GM12801 (cell line): ENCODE data around the gene SLC36A4.

Experiments
- CTCF ChIP-seq: IDR thresholded peaks from one replicate; pipeline ENCODE4 v1.5.1; 2011; ENCODE audit warnings: control low read depth; ENCODE audit not compliant: insufficient read length; ENCODE audit errors: extremely low read depth

The SLC36A4 gene

GRCh38 chr11:93160808-93161207 is 37.0 kb downstream of the SLC36A4 start:
- no peak for TF ChIP-seq CTCF

GRCh38 chr11:93160156-93160555 is 37.6 kb downstream of the SLC36A4 start:
- TF ChIP-seq CTCF = no peak

GRCh38 chr11:93159721-93160120 is 38.1 kb downstream of the SLC36A4 start:
- TF ChIP-seq CTCF = no peak

- TF ChIP-seq CTCF = no peak
These were observed 42.1 kb downstream of the SLC36A4 start for GRCh38 chr11:93155738-93156137.

- no peak for TF ChIP-seq CTCF
These were observed 52.3 kb downstream of the SLC36A4 start for GRCh38 chr11:93145390-93145915.

- TF ChIP-seq CTCF = no peak
These were observed 54.0 kb downstream of the SLC36A4 start for GRCh38 chr11:93143800-93144199.

GRCh38 chr11:93143186-93143585 is 54.6 kb downstream of the SLC36A4 start:
- TF ChIP-seq CTCF = no peak
